Measurements from ENCODE around the gene MED9.

MED9 gene

DNA sequence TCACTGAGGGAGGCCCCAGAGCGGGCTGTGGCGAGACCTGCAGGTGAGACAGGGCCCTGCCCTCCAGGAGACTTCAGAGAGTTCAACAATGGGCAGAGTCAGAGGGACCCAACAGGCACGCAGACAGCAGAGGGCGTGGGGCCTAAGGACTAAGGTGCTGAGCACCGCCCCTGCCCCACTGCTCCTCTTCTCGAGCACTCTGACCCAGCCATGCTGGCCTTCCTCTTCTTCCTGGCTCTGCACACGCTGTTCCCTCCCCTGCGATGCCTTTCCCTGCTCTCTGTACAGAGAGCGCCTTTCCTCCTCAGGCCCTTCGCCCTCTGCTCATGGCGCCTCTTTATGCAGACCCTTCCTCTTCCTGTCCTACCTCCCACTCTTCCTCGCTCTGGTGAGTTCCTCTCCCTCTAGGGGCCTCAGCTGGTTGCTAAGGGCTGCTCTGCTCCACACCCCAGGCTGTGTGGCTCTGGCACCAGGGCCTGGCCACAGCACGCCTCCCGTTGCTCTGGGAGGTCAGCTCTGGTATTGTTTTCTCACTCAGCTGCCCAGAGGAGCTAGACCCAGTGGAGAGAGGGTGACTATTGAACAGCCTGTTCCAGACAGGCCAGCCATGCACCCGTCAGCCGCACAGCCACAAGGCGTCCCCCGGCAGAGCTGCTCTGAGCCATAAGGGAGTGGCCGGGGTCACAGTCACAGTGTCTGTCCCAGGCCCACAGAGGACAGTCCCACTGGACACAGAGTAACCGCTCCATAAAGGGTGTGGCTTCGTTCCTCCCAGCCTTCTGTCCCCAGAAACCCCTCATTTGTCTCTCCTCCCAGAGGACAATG, 33.0 kb downstream of the MED9 start:
- Histone ChIP-seq H4K20me1 (ENCODE audit: low read depth, low read length) (no peaks in the 10 kb centered on the region), H3K36me3 (ENCODE audit: low read length) (no peaks in the 10 kb centered on the region), H3F3A (ENCODE audit: insufficient read depth) (no peaks in the 10 kb centered on the region), H2AFZ (ENCODE audit: low read depth, low read length, severe bottlenecking) (no peak overlapping the region), H3K27me3 (ENCODE audit: low read length) (no peaks in the 10 kb centered on the region), H3K9ac (ENCODE audit: low read length) (no peak overlapping the region), H3K9me2 (replicated peaks; ENCODE audit: insufficient read depth, low read length) (no peaks in the 10 kb centered on the region), H3K79me2 (ENCODE audit: insufficient read depth, low read length) (no peaks in the 10 kb centered on the region), H3K27ac (ENCODE audit: low read depth, low read length) (no peak overlapping the region), H3K4me2 (ENCODE audit: low read depth, low read length, poor library complexity, severe bottlenecking) (no peak overlapping the region), H3K4me3 (ENCODE audit: insufficient read depth, low read length, poor library complexity, severe bottlenecking) (no peak overlapping the region), H3K9me3 (ENCODE audit: insufficient read depth, low read length) (no peaks in the 10 kb centered on the region)
- no peak for TF ChIP-seq EZH2phosphoT487 (conservative IDR thresholded peaks at IDR 0.05; ENCODE audit: low read length)
- TF ChIP-seq, protein P1, sequence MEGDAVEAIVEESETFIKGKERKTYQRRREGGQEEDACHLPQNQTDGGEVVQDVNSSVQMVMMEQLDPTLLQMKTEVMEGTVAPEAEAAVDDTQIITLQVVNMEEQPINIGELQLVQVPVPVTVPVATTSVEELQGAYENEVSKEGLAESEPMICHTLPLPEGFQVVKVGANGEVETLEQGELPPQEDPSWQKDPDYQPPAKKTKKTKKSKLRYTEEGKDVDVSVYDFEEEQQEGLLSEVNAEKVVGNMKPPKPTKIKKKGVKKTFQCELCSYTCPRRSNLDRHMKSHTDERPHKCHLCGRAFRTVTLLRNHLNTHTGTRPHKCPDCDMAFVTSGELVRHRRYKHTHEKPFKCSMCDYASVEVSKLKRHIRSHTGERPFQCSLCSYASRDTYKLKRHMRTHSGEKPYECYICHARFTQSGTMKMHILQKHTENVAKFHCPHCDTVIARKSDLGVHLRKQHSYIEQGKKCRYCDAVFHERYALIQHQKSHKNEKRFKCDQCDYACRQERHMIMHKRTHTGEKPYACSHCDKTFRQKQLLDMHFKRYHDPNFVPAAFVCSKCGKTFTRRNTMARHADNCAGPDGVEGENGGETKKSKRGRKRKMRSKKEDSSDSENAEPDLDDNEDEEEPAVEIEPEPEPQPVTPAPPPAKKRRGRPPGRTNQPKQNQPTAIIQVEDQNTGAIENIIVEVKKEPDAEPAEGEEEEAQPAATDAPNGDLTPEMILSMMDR (IDR thresholded peaks at IDR 0.05; ENCODE audit: insufficient read depth, low read length, poor library complexity, severe bottlenecking), result no peak

DNA sequence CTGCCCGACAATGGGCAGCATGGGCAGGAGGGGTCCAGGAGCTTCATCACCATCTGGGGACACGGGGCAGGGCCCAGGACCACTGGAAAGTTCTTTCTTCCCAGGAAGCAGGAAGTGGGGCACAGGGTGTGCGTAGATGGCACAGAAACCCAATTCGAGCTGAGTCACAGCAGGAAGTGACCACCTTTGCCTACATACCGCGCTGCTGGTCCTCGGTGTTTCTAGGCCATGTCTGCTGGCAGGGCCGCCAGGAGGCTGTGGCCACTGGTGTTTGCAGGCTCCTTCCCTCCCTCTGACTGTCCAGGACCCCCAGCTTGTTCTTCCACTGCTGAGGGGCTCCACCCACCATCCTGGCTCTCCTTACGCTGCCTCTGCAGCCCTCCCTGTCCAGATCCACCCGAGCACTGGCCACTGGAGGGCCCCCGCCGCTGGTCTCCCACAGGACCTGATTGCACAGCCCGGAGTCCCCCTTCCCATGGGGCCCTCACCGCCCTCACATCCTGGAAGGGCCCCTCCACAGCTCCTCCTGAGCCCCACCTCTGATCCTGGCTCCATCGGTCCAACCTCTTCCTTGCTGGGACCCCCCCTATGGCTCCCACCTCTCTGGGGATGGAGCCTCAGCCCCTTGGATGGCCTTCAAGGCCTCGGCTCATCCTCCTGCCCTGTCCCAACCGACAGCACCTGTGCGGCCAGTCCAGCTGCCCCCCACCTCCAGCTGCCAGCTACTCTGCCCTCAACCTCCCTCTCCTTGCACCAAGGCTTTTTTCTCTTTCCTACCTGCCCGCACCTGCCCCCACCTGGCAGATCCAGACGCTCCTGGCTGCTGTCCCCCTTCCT, 33.9 kb downstream of the MED9 start:
- H3K4me3 ChIP-seq (ENCODE audit: insufficient read depth, low read length, poor library complexity, severe bottlenecking), result no peak overlapping the region
- TF ChIP-seq, protein P1 (IDR thresholded peaks at IDR 0.05; ENCODE audit: insufficient read depth, low read length, poor library complexity, severe bottlenecking), result no peak
- TF ChIP-seq EZH2phosphoT487 (conservative IDR thresholded peaks at IDR 0.05; ENCODE audit: low read length), result no peak
- no peaks in the 10 kb centered on the region for H3K9me3 ChIP-seq (ENCODE audit: insufficient read depth, low read length)
- no peak overlapping the region for H3K9ac ChIP-seq (ENCODE audit: low read length)
- H2AFZ ChIP-seq (ENCODE audit: low read depth, low read length, severe bottlenecking), result no peak overlapping the region
- H3K9me2 ChIP-seq (replicated peaks; ENCODE audit: insufficient read depth, low read length), result no peaks in the 10 kb centered on the region
- no peaks in the 10 kb centered on the region for H3K36me3 ChIP-seq (ENCODE audit: low read length)
- H4K20me1 ChIP-seq (ENCODE audit: low read depth, low read length), result no peaks in the 10 kb centered on the region
- no peak overlapping the region for H3K27ac ChIP-seq (ENCODE audit: low read depth, low read length)
- no peaks in the 10 kb centered on the region for H3F3A ChIP-seq (ENCODE audit: insufficient read depth)
- no peaks in the 10 kb centered on the region for H3K27me3 ChIP-seq (ENCODE audit: low read length)
- no peaks in the 10 kb centered on the region for H3K79me2 ChIP-seq (ENCODE audit: insufficient read depth, low read length)
- H3K4me2 ChIP-seq (ENCODE audit: low read depth, low read length, poor library complexity, severe bottlenecking), result no peak overlapping the region

DNA sequence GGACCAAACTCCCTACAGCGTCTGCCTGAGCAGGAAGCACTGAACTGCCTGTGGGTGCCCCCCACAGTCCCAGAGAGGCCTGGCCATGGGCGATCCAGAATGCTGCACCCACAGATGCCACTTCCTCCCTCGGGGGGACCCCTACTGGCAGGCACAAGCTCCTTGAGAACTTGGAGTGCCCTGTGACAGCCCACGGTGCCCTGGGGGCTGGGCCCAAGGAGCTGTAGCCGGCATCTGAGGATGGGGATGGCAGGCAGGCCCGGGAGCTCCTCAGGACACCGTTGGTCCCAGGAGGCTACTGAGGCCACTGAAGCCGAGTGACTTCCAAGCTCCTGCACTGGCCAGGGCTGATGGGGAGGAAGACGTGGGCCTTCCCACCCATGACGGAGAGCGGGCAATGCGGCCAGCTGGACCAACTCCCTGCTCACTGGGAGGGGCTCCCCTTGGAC, 34.5 kb downstream of the MED9 start:
- Histone ChIP-seq H2AFZ (ENCODE audit: low read depth, low read length, severe bottlenecking) (no peak overlapping the region), H3K9ac (ENCODE audit: low read length) (no peak overlapping the region), H3K36me3 (ENCODE audit: low read length) (no peaks in the 10 kb centered on the region), H3K27ac (ENCODE audit: low read depth, low read length) (no peak overlapping the region), H4K20me1 (ENCODE audit: low read depth, low read length) (no peaks in the 10 kb centered on the region), H3K9me3 (ENCODE audit: insufficient read depth, low read length) (no peaks in the 10 kb centered on the region), H3K79me2 (ENCODE audit: insufficient read depth, low read length) (no peaks in the 10 kb centered on the region), H3K4me3 (ENCODE audit: insufficient read depth, low read length, poor library complexity, severe bottlenecking) (no peak overlapping the region), H3K4me2 (ENCODE audit: low read depth, low read length, poor library complexity, severe bottlenecking) (no peak overlapping the region), H3F3A (ENCODE audit: insufficient read depth) (no peaks in the 10 kb centered on the region), H3K9me2 (replicated peaks; ENCODE audit: insufficient read depth, low read length) (no peaks in the 10 kb centered on the region), H3K27me3 (ENCODE audit: low read length) (no peaks in the 10 kb centered on the region)
- TF ChIP-seq, protein P1 (IDR thresholded peaks at IDR 0.05; ENCODE audit: insufficient read depth, low read length, poor library complexity, severe bottlenecking), result no peak
- TF ChIP-seq EZH2phosphoT487 (conservative IDR thresholded peaks at IDR 0.05; ENCODE audit: low read length), result no peak

Measured in SU-DHL-6 (cell line).